ENCODE measurements around the gene CMC2. TPM values are rescaled to one million over a fixed set of nuclear protein-coding genes. Genes with fewer than 3 reads are reported as not detected.

Gene CMC2
- total and polyA plus RNA-seq, 9 of the 15 experiments (the other 6 are each of a cell fraction or from before 2014, with no cell fraction given): 122 to 501 (median 172) TPM

DNA sequence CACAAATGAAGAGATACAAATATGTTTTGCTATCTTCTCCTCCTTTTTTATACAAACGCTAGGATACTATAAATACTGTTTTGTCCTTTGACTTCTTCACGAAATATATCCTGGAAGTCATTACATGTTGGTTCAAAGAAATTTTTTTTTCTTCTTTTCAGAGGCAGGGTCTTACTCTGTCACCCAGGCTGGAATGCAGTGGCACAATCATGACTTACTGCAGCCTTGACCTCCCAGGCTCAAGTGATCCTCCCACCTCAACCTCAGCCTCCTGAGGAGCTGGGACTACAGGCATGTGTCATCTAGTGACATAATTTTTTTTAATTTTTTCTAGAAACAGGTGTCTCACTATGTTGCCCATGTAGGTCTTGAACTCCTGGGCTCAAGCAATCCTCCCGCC, 16.1 kb downstream of the CMC2 start (continued):
- no peak for TF ChIP-seq ZBTB8A (IDR thresholded peaks at IDR 0.05; ENCODE audit: partially characterized antibody)

DNA sequence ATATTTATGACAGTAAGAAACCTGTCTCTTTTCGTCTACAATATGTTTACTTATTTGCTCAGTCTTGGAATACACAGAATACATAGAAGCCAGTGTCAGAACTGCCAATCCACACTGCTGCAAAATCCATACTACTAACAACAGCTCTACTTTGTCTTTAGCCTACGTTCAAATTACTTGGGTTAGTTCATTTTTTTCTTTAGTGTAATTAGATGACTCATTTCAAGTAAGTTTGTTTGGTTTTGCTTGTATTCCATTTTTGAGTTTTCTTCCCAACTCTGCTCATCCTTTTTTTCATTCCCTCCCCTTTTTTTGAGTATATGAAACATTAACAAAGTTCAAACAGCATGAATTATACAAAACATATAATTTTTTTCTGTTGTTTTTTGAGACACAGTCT, 16.9 kb downstream of the CMC2 start:
- H3K9me3 ChIP-seq (replicated peaks; ENCODE audit: control insufficient read depth, insufficient read depth, low read depth, low read length): no peaks in the 10 kb centered on the region
- ChIA-PET CTCF (ENCODE audit: low intra/inter-chr PET ratio) (no interaction called here), POLR2A (interaction anchor here (1.4 to 2.0 kb wide), 2 partner anchors 10 to 12 kb away, joined by 5 read pairs; no protein-coding TSS in a partner anchor)
- H3K4me2 ChIP-seq (ENCODE audit: insufficient read depth, low read length): no peak overlapping the region
- in situ Hi-C loops (cut with MboI): no loop called here
- no peak overlapping the region for H3K9ac ChIP-seq (ENCODE audit: insufficient read depth in 1 of 2, low read depth in 2 of 2, low read length in 2 of 2)
- WGBS (ENCODE audit: insufficient coverage, low coverage, missing lambda C conversion rate): 43% methylated on average over 2 of the region's 2 CpGs
- intact Hi-C loops (cut with micrococcal nuclease): no loop called here
- H3K27ac ChIP-seq (ENCODE audit: extremely low read depth, low read depth, low read length): no peak overlapping the region
- H2AFZ ChIP-seq (ENCODE audit: low read depth, low read length): no peak overlapping the region
- peaks cover 20% of the 10 kb centered on the region for H4K20me1 ChIP-seq (replicated peaks; ENCODE audit: control insufficient read depth, insufficient read depth, low read length)
- no peak for DNase-seq (ENCODE audit: extremely low read depth in 1 of 4, low spot score in 3 of 4)
- BruUV-seq (replicated peaks): no TSS peak
- FAIRE-seq: no peak
- no peak overlapping the region for H3K4me3 ChIP-seq
- H3K27me3 ChIP-seq (ENCODE audit: control insufficient read depth in 2 of 2, insufficient read depth in 2 of 2, low read length in 2 of 2): no peaks in the 10 kb centered on the region
- H3K9me1 ChIP-seq (ENCODE audit: control insufficient read depth, insufficient read depth, low read length): no peaks in the 10 kb centered on the region
- ATAC-seq: no peak
- peaks cover 0 to 13% of the 10 kb centered on the region in 2 experiments; a peak in 2 of 5 replicates for H3K4me1 ChIP-seq (replicated peaks in 1 of 2; ENCODE audit: control insufficient read depth in 2 of 2, insufficient read depth in 2 of 2, low read length in 2 of 2)
- TF ChIP-seq ZNF324 (CRISPR knock-in tag; IDR thresholded peaks at IDR 0.05): no peak
- no peak for TF ChIP-seq TFAM (CRISPR knock-in tag; conservative IDR thresholded peaks at IDR 0.05)
- no peak for TF ChIP-seq PHB (CRISPR knock-in tag; IDR thresholded peaks at IDR 0.05)
- TF ChIP-seq GATAD2B (IDR thresholded peaks at IDR 0.05; ENCODE audit: borderline replicate concordance): no peak
- TF ChIP-seq ZNF785 (CRISPR knock-in tag; IDR thresholded peaks at IDR 0.05): no peak
- TF ChIP-seq, protein P1, sequence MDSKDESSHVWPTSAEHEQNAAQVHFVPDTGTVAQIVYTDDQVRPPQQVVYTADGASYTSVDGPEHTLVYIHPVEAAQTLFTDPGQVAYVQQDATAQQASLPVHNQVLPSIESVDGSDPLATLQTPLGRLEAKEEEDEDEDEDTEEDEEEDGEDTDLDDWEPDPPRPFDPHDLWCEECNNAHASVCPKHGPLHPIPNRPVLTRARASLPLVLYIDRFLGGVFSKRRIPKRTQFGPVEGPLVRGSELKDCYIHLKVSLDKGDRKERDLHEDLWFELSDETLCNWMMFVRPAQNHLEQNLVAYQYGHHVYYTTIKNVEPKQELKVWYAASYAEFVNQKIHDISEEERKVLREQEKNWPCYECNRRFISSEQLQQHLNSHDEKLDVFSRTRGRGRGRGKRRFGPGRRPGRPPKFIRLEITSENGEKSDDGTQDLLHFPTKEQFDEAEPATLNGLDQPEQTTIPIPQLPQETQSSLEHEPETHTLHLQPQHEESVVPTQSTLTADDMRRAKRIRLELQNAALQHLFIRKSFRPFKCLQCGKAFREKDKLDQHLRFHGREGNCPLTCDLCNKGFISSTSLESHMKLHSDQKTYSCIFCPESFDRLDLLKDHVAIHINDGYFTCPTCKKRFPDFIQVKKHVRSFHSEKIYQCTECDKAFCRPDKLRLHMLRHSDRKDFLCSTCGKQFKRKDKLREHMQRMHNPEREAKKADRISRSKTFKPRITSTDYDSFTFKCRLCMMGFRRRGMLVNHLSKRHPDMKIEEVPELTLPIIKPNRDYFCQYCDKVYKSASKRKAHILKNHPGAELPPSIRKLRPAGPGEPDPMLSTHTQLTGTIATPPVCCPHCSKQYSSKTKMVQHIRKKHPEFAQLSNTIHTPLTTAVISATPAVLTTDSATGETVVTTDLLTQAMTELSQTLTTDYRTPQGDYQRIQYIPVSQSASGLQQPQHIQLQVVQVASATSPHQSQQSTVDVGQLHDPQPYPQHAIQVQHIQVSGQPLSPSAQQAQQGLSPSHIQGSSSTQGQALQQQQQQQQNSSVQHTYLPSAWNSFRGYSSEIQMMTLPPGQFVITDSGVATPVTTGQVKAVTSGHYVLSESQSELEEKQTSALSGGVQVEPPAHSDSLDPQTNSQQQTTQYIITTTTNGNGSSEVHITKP (IDR thresholded peaks at IDR 0.05; ENCODE audit: partially characterized antibody): no peak
- no peak for TF ChIP-seq ZNF146 (CRISPR knock-in tag; IDR thresholded peaks at IDR 0.05; ENCODE audit: unreplicated experiment)
- no peak for TF ChIP-seq GATAD2A (IDR thresholded peaks at IDR 0.05)
- no peak for TF ChIP-seq CCNT2 (IDR thresholded peaks at IDR 0.05; ENCODE audit: borderline replicate concordance, extremely low read depth, insufficient read length, low read depth, low read length)
- TF ChIP-seq ZSCAN29 (IDR thresholded peaks at IDR 0.05): no peak
- no peak for TF ChIP-seq PHF21A (IDR thresholded peaks at IDR 0.05; ENCODE audit: borderline replicate concordance, low read depth)
- no peak for TF ChIP-seq SREBF2 (CRISPR knock-in tag; IDR thresholded peaks at IDR 0.05)
- peaks cover 81% of the 10 kb centered on the region for H3K79me2 ChIP-seq (ENCODE audit: control insufficient read depth, insufficient read depth, low read length)
- H3K36me3 ChIP-seq (ENCODE audit: control insufficient read depth, insufficient read depth, low read length): peaks cover 27% of the 10 kb centered on the region
